Colonic mucosa (tissue), 4 donors: ENCODE results near the gene OR6F1. TPM values are rescaled to one million over a fixed set of nuclear protein-coding genes. Genes with fewer than 3 reads are reported as not detected.

Experiments
- DNase-seq: peaks from one replicate; pipeline ENCODE4 v3.0.0-alpha.2; 2020
- H3K27ac ChIP-seq: fragments of 200-600 bp; one replicate; pipeline ENCODE4 v1.8.0; 2021
- H3K27me3 ChIP-seq: fragments of 200-600 bp; one replicate; pipeline ENCODE4 v1.8.0; 2021
- H3K36me3 ChIP-seq: fragments of 200-600 bp; one replicate; pipeline ENCODE4 v1.8.0; 2021
- H3K4me1 ChIP-seq: fragments of 200-600 bp; one replicate; pipeline ENCODE4 v1.8.0; 2021; ENCODE audit warnings: mild to moderate bottlenecking
- H3K4me3 ChIP-seq: fragments of 200-600 bp; one replicate; pipeline ENCODE4 v1.8.0; 2021
- H3K9ac ChIP-seq, 2 donors: one replicate each; pipeline ENCODE4 v1.7.0; 2013; ENCODE audit warnings: control low read depth in 2 of 2, low read depth in 2 of 2, low read length in 2 of 2
- H3K9me3 ChIP-seq: fragments of 200-600 bp; one replicate; pipeline ENCODE4 v1.8.0; 2021
- CTCF ChIP-seq: fragments of 200-600 bp; IDR thresholded peaks from one replicate; pipeline ENCODE4 v1.8.0; 2022; ENCODE audit warnings: antibody characterized with exemption, mild to moderate bottlenecking
- intact Hi-C: fragments of 100-400 bp; cut with DNase I; formaldehyde crosslinking; loops from one replicate; pipeline ENCODE4 v1.14.1; 2022
- total RNA-seq, 2 donors: library from RNA; stranded (reverse); fragmentation: NEBNext Ultra II Directional in 1 of 2; extraction: Animal tissue kit (Norgen Biotek cat#: 25700) in 1 of 2; gene quantifications; one replicate each; pipeline ENCODE4 v1.2.1, GENCODE V29; 2021
- donor health status: healthy.
- donor health status: DM: no; HTN: no; CAD: no.
- donor health status: DM: no; HTN: no; CAD: no.

Gene OR6F1
- total RNA-seq, 2 donors from 2014 or later = not detected

DNA sequence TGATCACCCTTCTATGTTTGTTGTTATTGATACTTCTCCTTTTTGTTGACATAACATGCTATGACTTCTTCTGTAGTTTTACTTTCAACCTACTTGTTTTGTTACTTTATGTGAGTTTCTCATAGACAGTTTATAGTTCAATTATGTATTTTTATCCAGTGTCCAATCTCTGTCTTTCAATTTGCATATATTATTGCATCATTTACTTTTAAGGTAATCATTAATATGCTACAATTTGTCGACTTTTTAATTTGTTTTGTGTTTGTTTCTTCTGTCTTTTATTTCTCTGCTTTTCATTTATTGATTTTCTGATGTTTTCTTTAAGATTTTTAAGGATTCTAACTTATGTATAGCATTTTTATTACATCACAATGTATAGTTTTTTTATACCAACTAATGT is 47.2 kb downstream of the OR6F1 start:
- Histone ChIP-seq H3K4me1 (no peaks in the 10 kb centered on the region), H3K9ac (no peak overlapping the region), H3K9me3 (no peaks in the 10 kb centered on the region), H3K27ac (no peak overlapping the region), H3K27me3 (no peaks in the 10 kb centered on the region), H3K4me3 (no peak overlapping the region), H3K36me3 (no peaks in the 10 kb centered on the region)
- TF ChIP-seq CTCF = no peak
- intact Hi-C loops = no loop called here
- no peak for DNase-seq

Other genes starting within 250 kb of the OR6F1 start
- not detected for gene OR2C3, start 180.2 kb downstream of the OR6F1 start, total RNA-seq
- under 1 TPM; 0.40 to 0.48 TPM for gene GCSAML, start 167.5 kb downstream of the OR6F1 start, total RNA-seq
- not detected for gene OR2G2, start 128.3 kb downstream of the OR6F1 start, total RNA-seq
- not detected for gene OR2G3, start 111.1 kb downstream of the OR6F1 start, total RNA-seq
- gene OR13G1, start 36.9 kb downstream of the OR6F1 start, total RNA-seq = not detected
- gene OR14K1, start 22.0 kb upstream of the OR6F1 start, total RNA-seq = not detected
- not detected for gene OR14A2, start 31.5 kb upstream of the OR6F1 start, total RNA-seq
- gene OR1C1, start 43.9 kb upstream of the OR6F1 start, total RNA-seq = not detected
- not detected for gene OR14A16, start 107.5 kb upstream of the OR6F1 start, total RNA-seq
- not detected for gene OR11L1, start 125.2 kb upstream of the OR6F1 start, total RNA-seq
- gene TRIM58, start 140.5 kb upstream of the OR6F1 start, total RNA-seq = 1 to 10 TPM; 2.4 to 3.6 TPM
- under 1 TPM; 0.82 to 0.96 TPM for gene OR2W3, start 178.9 kb upstream of the OR6F1 start, total RNA-seq
- gene OR2T8, start 203.6 kb upstream of the OR6F1 start, total RNA-seq = not detected
- not detected for gene OR2AJ1, start 208.2 kb upstream of the OR6F1 start, total RNA-seq
- not detected for gene OR2L8, start 232.2 kb upstream of the OR6F1 start, total RNA-seq
- gene OR2AK2, start 248.6 kb upstream of the OR6F1 start, total RNA-seq = not detected